Measurements from ENCODE around the gene MPEG1.

GRCh38 chr11:59178402-59178801 is 34.3 kb downstream of the MPEG1 start:
- TF ChIP-seq POLR2A (IDR thresholded peaks at IDR 0.05; ENCODE audit: low read length): no peak
- TF ChIP-seq GATA1 (IDR thresholded peaks at IDR 0.05; ENCODE audit: low read depth, low read length): no peak
